Keratinocyte (primary cell): ENCODE data around the gene SYT8.

Experiments
- EZH2 ChIP-seq: IDR thresholded peaks from one replicate; pipeline ENCODE4 v1.6.1; 2012; ENCODE audit warnings: inconsistent platforms, mild to moderate bottlenecking, low read length, moderate library complexity
- TF ChIP-seq, protein P1 (sequence below), 3 experiments: IDR thresholded peaks in 1 of 3; conservative IDR thresholded peaks in 1 of 3; optimal IDR thresholded peaks in 1 of 3; 2 replicates in 2 of 3; 3 replicates in 1 of 3; pipeline versions ENCODE3 to v1.5.1; 2011; ENCODE audit warnings: low read length in 3 of 3, mild to moderate bottlenecking in 3 of 3, moderate library complexity in 2 of 3, control low read depth in 1 of 3, inconsistent platforms in 1 of 3; ENCODE audit not compliant: insufficient read depth in 2 of 3; ENCODE audit errors: extremely low read depth in 1 of 3

DNA sequence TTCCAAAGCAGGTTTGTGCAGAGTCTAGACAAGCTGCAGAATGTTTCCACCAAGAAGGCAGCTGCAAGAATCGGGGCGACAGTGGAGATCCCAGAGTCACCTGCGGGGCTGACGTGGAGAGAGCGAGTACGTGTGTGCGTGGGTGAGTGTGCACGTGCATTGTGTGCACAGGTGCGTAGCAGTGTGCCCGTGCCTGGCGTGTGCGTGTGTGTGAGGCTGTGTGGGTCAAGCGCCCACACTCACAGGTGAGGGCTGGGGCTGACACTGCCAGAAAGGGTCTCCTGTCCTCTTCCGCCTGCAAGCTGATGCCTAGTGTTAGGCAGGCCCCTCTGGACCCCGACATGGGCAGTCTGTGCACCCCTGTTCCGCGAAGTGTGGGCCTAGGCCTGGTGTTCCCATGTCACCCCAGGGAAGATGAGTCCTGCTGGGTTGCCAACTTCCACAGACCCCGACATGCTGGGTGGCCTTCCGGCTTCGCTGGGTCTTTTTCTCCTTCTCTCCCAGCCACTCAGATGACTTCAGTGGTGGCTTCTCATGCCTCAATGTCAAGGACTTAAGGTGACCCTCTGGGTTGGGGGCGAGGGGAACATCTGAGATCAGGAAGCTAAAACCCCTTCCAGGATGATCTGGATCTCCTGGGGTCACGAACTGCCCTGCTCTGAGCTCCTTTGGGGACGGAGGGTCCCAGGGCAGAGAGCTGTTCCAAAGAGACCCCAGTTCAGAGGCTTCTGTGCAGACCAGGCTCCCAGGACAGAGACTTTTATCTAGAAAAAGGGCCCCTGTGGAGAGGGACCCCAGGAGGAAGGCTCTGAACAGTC is 10.4 kb upstream of the SYT8 start:
- TF ChIP-seq, protein P1, sequence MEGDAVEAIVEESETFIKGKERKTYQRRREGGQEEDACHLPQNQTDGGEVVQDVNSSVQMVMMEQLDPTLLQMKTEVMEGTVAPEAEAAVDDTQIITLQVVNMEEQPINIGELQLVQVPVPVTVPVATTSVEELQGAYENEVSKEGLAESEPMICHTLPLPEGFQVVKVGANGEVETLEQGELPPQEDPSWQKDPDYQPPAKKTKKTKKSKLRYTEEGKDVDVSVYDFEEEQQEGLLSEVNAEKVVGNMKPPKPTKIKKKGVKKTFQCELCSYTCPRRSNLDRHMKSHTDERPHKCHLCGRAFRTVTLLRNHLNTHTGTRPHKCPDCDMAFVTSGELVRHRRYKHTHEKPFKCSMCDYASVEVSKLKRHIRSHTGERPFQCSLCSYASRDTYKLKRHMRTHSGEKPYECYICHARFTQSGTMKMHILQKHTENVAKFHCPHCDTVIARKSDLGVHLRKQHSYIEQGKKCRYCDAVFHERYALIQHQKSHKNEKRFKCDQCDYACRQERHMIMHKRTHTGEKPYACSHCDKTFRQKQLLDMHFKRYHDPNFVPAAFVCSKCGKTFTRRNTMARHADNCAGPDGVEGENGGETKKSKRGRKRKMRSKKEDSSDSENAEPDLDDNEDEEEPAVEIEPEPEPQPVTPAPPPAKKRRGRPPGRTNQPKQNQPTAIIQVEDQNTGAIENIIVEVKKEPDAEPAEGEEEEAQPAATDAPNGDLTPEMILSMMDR (optimal IDR thresholded peaks at IDR 0.05 in 1 of 3, IDR thresholded peaks at IDR 0.05 in 1 of 3, conservative IDR thresholded peaks at IDR 0.05 in 1 of 3; ENCODE audit: extremely low read depth in 1 of 3, insufficient read depth in 2 of 3, low read length in 3 of 3), result no peak
- no peak for TF ChIP-seq EZH2
